OCI-LY7 (cell line): Measurements from ENCODE around the gene FAM180B.

Experiments
- EZH2phosphoT487 ChIP-seq: fragments of 200-600 bp; sonication (generic); IDR thresholded peaks from 2 replicates; pipeline ENCODE4 v1.6.1; 2018; ENCODE audit warnings: low read depth, borderline replicate concordance, mild to moderate bottlenecking, mixed run types, antibody characterized with exemption, low read length, moderate library complexity, mixed read lengths
- TF ChIP-seq, protein P1 (sequence below): fragments of 200-600 bp; sonication (generic); conservative IDR thresholded peaks from 2 replicates; pipeline ENCODE4 v1.5.1; 2014; ENCODE audit warnings: mild to moderate bottlenecking, antibody characterized with exemption, low read length, moderate library complexity, mixed read lengths

DNA sequence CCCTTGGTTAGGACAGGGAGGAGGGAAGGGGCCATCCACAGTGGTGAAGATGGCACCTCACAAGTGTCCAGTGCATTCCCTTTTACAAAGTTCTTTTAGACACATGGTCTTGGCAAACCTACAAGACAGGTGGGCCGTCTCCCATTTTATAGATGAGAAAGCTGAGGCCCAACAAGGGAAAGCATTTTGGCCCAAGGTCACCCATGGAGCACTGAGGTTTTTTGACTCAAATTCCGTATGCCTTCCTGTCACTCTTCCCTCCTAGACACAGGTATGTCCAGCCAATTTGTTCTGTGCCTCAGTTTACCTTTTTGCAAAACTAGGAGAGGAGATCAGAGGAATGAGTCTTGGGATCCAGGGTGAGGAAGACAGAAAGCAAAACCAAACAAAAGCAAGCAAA lies 6.5 kb downstream of the FAM180B start:
- TF ChIP-seq, protein P1, sequence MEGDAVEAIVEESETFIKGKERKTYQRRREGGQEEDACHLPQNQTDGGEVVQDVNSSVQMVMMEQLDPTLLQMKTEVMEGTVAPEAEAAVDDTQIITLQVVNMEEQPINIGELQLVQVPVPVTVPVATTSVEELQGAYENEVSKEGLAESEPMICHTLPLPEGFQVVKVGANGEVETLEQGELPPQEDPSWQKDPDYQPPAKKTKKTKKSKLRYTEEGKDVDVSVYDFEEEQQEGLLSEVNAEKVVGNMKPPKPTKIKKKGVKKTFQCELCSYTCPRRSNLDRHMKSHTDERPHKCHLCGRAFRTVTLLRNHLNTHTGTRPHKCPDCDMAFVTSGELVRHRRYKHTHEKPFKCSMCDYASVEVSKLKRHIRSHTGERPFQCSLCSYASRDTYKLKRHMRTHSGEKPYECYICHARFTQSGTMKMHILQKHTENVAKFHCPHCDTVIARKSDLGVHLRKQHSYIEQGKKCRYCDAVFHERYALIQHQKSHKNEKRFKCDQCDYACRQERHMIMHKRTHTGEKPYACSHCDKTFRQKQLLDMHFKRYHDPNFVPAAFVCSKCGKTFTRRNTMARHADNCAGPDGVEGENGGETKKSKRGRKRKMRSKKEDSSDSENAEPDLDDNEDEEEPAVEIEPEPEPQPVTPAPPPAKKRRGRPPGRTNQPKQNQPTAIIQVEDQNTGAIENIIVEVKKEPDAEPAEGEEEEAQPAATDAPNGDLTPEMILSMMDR, result no peak
- no peak for TF ChIP-seq EZH2phosphoT487
